ENCODE measurements around the gene SH3GL3.

GRCh38 chr15:83547168-83547567 lies 100.0 kb downstream of the SH3GL3 start:
- TF ChIP-seq RFX5 (IDR thresholded peaks at IDR 0.05; ENCODE audit: borderline replicate concordance, low read depth, low read length) (no peak), CTCF (IDR thresholded peaks at IDR 0.05; ENCODE audit: control extremely low read depth in 1 of 3, insufficient read depth in 1 of 3, low read depth in 1 of 3, low read length in 3 of 3) (no peak), EZH2 (IDR thresholded peaks at IDR 0.05; ENCODE audit: low read depth, low read length, severe bottlenecking) (no peak), USF2 (IDR thresholded peaks at IDR 0.05; ENCODE audit: low read length) (no peak), POLR2A (IDR thresholded peaks at IDR 0.05; ENCODE audit: control extremely low read depth in 1 of 2, low read depth in 2 of 2, low read length in 2 of 2) (no peak)

Measured in H1 (cell line).